H9 (cell line): ENCODE measurements around the gene ATP11C. TPM values are rescaled to one million over a fixed set of nuclear protein-coding genes. Genes with fewer than 3 reads are reported as not detected.

ENCODE experiments used
- DNase-seq: peaks from one replicate; pipeline ENCODE4 v3.0.0-alpha.2; 2017
- H2AFZ ChIP-seq: one replicate; pipeline ENCODE4 v1.6.1; 2013; ENCODE audit warnings: mild to moderate bottlenecking, low read length, control low read depth, moderate library complexity
- H2AK5ac ChIP-seq: 2 replicates; pipeline ENCODE4 v1.6.1; 2013; ENCODE audit warnings: low read length, control low read depth, mixed read lengths; ENCODE audit not compliant: insufficient read length
- H2BK120ac ChIP-seq: one replicate; pipeline ENCODE4 v1.6.1; 2013; ENCODE audit warnings: low read depth, mild to moderate bottlenecking, low read length, control low read depth, inconsistent platforms; ENCODE audit not compliant: poor library complexity, severe bottlenecking
- H2BK12ac ChIP-seq: 2 replicates; pipeline ENCODE4 v1.6.1; 2013; ENCODE audit warnings: low read length, control low read depth, mixed read lengths, low read depth; ENCODE audit not compliant: insufficient read length
- H2BK15ac ChIP-seq: 2 replicates; pipeline ENCODE4 v1.6.1; 2013; ENCODE audit warnings: low read depth, low read length, control low read depth
- H2BK20ac ChIP-seq: one replicate; pipeline ENCODE4 v1.6.1; 2013; ENCODE audit warnings: low read depth, mild to moderate bottlenecking, low read length, control low read depth, inconsistent platforms; ENCODE audit not compliant: poor library complexity, severe bottlenecking
- H2BK5ac ChIP-seq: 2 replicates; pipeline ENCODE4 v1.6.1; 2013; ENCODE audit warnings: low read length, control low read depth, mixed read lengths; ENCODE audit not compliant: insufficient read length
- H3K14ac ChIP-seq: 2 replicates; pipeline ENCODE4 v1.6.1; 2013; ENCODE audit warnings: low read length, control low read depth; ENCODE audit not compliant: insufficient read depth
- H3K18ac ChIP-seq: 2 replicates; pipeline ENCODE4 v1.6.1; 2013; ENCODE audit warnings: low read depth, mild to moderate bottlenecking, mixed read lengths, low read length, control low read depth; ENCODE audit not compliant: insufficient read length
- H3K23ac ChIP-seq: 2 replicates; pipeline ENCODE4 v1.6.1; 2013; ENCODE audit warnings: low read length, control low read depth, mixed read lengths, low read depth; ENCODE audit not compliant: insufficient read length
- H3K23me2 ChIP-seq: 2 replicates; pipeline ENCODE4 v1.6.1; 2013; ENCODE audit warnings: low read depth, mild to moderate bottlenecking, mixed read lengths, low read length, control low read depth; ENCODE audit not compliant: insufficient read length, poor library complexity, severe bottlenecking
- H3K27ac ChIP-seq: 2 replicates; pipeline ENCODE4 v1.5.1; 2013; ENCODE audit warnings: low read length, control low read depth, mixed read lengths, low read depth; ENCODE audit not compliant: insufficient read length
- H3K27me3 ChIP-seq: 2 replicates; pipeline ENCODE4 v1.6.1; 2013; ENCODE audit warnings: low read length, control low read depth, inconsistent platforms; ENCODE audit not compliant: insufficient read depth
- H3K4ac ChIP-seq: 2 replicates; pipeline ENCODE4 v1.6.1; 2013; ENCODE audit warnings: low read depth, mild to moderate bottlenecking, control low read depth, inconsistent platforms, low read length, moderate library complexity
- H3K4me1 ChIP-seq: 2 replicates; pipeline ENCODE4 v1.6.1; 2013; ENCODE audit warnings: low read length, control low read depth, inconsistent platforms; ENCODE audit not compliant: insufficient read depth
- H3K4me2 ChIP-seq: 2 replicates; pipeline ENCODE4 v1.6.1; 2013; ENCODE audit warnings: low read length, control low read depth, mixed read lengths; ENCODE audit not compliant: insufficient read length, insufficient read depth
- H3K56ac ChIP-seq: 2 replicates; pipeline ENCODE4 v1.6.1; 2013; ENCODE audit warnings: low read depth, mild to moderate bottlenecking, mixed read lengths, low read length, control low read depth; ENCODE audit not compliant: insufficient read length
- H3K79me1 ChIP-seq: 2 replicates; pipeline ENCODE4 v1.6.1; 2013; ENCODE audit warnings: low read depth, mild to moderate bottlenecking, moderate library complexity, low read length, control low read depth, inconsistent platforms; ENCODE audit not compliant: insufficient read depth, poor library complexity, severe bottlenecking
- H3K79me2 ChIP-seq: 2 replicates; pipeline ENCODE4 v1.6.1; 2013; ENCODE audit warnings: low read length, control low read depth, inconsistent platforms; ENCODE audit not compliant: insufficient read depth
- H3K9ac ChIP-seq: 2 replicates; pipeline ENCODE4 v1.6.1; 2013; ENCODE audit warnings: low read length, control low read depth, mixed read lengths; ENCODE audit not compliant: insufficient read length; ENCODE audit errors: extremely low read depth
- H3K9me3 ChIP-seq: one replicate; pipeline ENCODE4 v1.6.1; 2013; ENCODE audit warnings: low read depth, low read length, inconsistent platforms; ENCODE audit not compliant: control insufficient read depth
- H3T11ph ChIP-seq: one replicate; pipeline ENCODE4 v1.6.1; 2013; ENCODE audit warnings: mild to moderate bottlenecking, low read length, control low read depth, inconsistent platforms
- H4K20me1 ChIP-seq: one replicate; pipeline ENCODE4 v1.6.1; 2013; ENCODE audit not compliant: control insufficient read depth, insufficient read length, insufficient read depth
- H4K5ac ChIP-seq: 2 replicates; pipeline ENCODE4 v1.6.1; 2013; ENCODE audit warnings: low read depth, mild to moderate bottlenecking, mixed read lengths, low read length, control low read depth; ENCODE audit not compliant: insufficient read length
- H4K8ac ChIP-seq: replicated peaks from 2 replicates; pipeline ENCODE4 v1.6.1; 2013; ENCODE audit warnings: low read length, control low read depth, mixed read lengths, low read depth; ENCODE audit not compliant: insufficient read length
- H4K91ac ChIP-seq: 2 replicates; pipeline ENCODE4 v1.6.1; 2013; ENCODE audit warnings: low read depth, mild to moderate bottlenecking, moderate library complexity, mixed read lengths, low read length, control low read depth; ENCODE audit not compliant: insufficient read length
- H3K27ac Mint-ChIP-seq, 3 experiments: 2 replicates in 2 of 3; 3 replicates in 1 of 3; pipeline ENCODE4 v1.8.0; 2020 to 2021; ENCODE audit warnings: mixed read lengths in 3 of 3, mild to moderate bottlenecking in 1 of 3, moderate library complexity in 1 of 3
- H3K27me3 Mint-ChIP-seq: 2 replicates; pipeline ENCODE4 v1.8.0; 2021; ENCODE audit warnings: low read depth, mild to moderate bottlenecking, moderate library complexity, mixed read lengths
- H3K36me3 Mint-ChIP-seq, 3 experiments: 2 replicates in 2 of 3; 3 replicates in 1 of 3; pipeline ENCODE4 v1.8.0; 2020 to 2021; ENCODE audit warnings: low read depth in 3 of 3, mixed read lengths in 3 of 3; ENCODE audit not compliant: insufficient read depth in 1 of 3
- H3K4me1 Mint-ChIP-seq, 2 experiments: 2 replicates each; pipeline ENCODE4 v1.8.0; 2020; ENCODE audit warnings: mixed read lengths in 2 of 2
- H3K4me3 Mint-ChIP-seq, 2 experiments: 2 replicates in 1 of 2; 3 replicates in 1 of 2; pipeline ENCODE4 v1.8.0; 2020 to 2021; ENCODE audit warnings: mild to moderate bottlenecking in 2 of 2, mixed read lengths in 2 of 2, moderate library complexity in 1 of 2
- H3K9me3 Mint-ChIP-seq, 2 experiments: 2 replicates in 1 of 2; 3 replicates in 1 of 2; pipeline ENCODE4 v1.8.0; 2020; ENCODE audit warnings: mild to moderate bottlenecking in 2 of 2, mixed read lengths in 2 of 2, moderate library complexity in 1 of 2
- WGBS: extraction: QIAGEN DNeasy Blood & Tissue Kit; methylation state at CpG from one replicate; pipeline ENCODE4 v1.1.7; 2013; ENCODE audit warnings: missing lambda C conversion rate, low lambda C conversion rate, mixed read lengths; ENCODE audit not compliant: insufficient read length; ENCODE audit errors: extremely low coverage; 5-methylcytosine and 5-hydroxymethylcytosine counted together
- total RNA-seq: library from RNA; stranded (reverse); gene quantifications from 2 replicates; pipeline ENCODE4 v1.2.1, GENCODE V29; 2021
- TF ChIP-seq, protein P1 (sequence below): fragments of 200-600 bp; sonication (generic); conservative IDR thresholded peaks from 3 replicates; pipeline ENCODE4 v1.8.0; 2021; ENCODE audit warnings: antibody characterized with exemption, mild to moderate bottlenecking

ATP11C gene
- total RNA-seq, 1 experiment from 2014 or later, result 28.4 TPM

DNA sequence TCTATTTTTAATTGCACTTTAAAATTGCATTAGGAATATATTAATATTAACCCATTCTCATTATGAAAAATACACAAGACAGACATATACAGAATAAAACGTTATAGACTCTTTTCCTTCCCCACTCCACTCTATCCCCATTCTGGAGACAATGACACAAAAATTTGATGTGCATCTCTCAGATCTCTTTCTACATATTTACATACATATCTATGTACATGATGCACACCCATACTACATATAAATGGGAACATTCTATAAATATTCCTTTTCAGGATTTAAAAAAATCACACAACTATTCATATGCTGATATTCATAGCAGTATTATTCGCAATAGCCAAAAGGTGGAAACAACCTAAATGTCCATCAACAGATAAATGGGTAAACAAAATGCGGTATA is 34.9 kb upstream of the ATP11C start:
- no peaks in the 10 kb centered on the region for H3K79me1 ChIP-seq
- H3T11ph ChIP-seq, result no peak overlapping the region
- Mint-ChIP-seq H3K4me1 (peaks cover 3 to 8% of the 10 kb centered on the region in 2 experiments; a peak in 2 of 4 replicates), H3K9me3 (peaks cover 9 to 33% of the 10 kb centered on the region in 2 experiments), H3K27me3 (peaks cover 8% of the 10 kb centered on the region; the same call in 1 of the 2 replicates), H3K36me3 (no peaks in the 10 kb centered on the region; a peak in 1 of 7 replicates), H3K4me3 (no peak overlapping the region), H3K27ac (no peak overlapping the region)
- TF ChIP-seq, protein P1, sequence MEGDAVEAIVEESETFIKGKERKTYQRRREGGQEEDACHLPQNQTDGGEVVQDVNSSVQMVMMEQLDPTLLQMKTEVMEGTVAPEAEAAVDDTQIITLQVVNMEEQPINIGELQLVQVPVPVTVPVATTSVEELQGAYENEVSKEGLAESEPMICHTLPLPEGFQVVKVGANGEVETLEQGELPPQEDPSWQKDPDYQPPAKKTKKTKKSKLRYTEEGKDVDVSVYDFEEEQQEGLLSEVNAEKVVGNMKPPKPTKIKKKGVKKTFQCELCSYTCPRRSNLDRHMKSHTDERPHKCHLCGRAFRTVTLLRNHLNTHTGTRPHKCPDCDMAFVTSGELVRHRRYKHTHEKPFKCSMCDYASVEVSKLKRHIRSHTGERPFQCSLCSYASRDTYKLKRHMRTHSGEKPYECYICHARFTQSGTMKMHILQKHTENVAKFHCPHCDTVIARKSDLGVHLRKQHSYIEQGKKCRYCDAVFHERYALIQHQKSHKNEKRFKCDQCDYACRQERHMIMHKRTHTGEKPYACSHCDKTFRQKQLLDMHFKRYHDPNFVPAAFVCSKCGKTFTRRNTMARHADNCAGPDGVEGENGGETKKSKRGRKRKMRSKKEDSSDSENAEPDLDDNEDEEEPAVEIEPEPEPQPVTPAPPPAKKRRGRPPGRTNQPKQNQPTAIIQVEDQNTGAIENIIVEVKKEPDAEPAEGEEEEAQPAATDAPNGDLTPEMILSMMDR, result no peak
- H4K5ac ChIP-seq, result no peak overlapping the region
- H4K8ac ChIP-seq, result no peak overlapping the region
- H4K20me1 ChIP-seq, result no peaks in the 10 kb centered on the region
- no peak overlapping the region for H3K56ac ChIP-seq
- H3K23me2 ChIP-seq, result no peaks in the 10 kb centered on the region
- no peak overlapping the region for H3K23ac ChIP-seq
- no peak overlapping the region for H3K18ac ChIP-seq
- no peaks in the 10 kb centered on the region for H3K27me3 ChIP-seq
- H3K9me3 ChIP-seq, result no peaks in the 10 kb centered on the region
- H3K79me2 ChIP-seq, result no peaks in the 10 kb centered on the region
- no peak overlapping the region for H2BK120ac ChIP-seq
- H3K4me2 ChIP-seq, result no peak overlapping the region
- H3K9ac ChIP-seq, result no peak overlapping the region
- no peak overlapping the region for H2BK15ac ChIP-seq
- no peaks in the 10 kb centered on the region; the same call in 1 of the 2 replicates for H3K4me1 ChIP-seq
- H2AK5ac ChIP-seq, result no peak overlapping the region
- no peak overlapping the region for H2BK12ac ChIP-seq
- no CpG with 5 or more reads among the region's 3 CpGs for WGBS
- no peak overlapping the region for H2BK5ac ChIP-seq
- no peak overlapping the region for H2AFZ ChIP-seq
- no peak overlapping the region for H3K27ac ChIP-seq
- H3K4ac ChIP-seq, result no peak overlapping the region
- no peak overlapping the region for H4K91ac ChIP-seq
- no peak for DNase-seq
- no peak overlapping the region for H2BK20ac ChIP-seq
- no peak overlapping the region for H3K14ac ChIP-seq
